Liver (tissue), 9 donors: ENCODE measurements around the gene GRAP2. TPM values are rescaled to one million over a fixed set of nuclear protein-coding genes. Genes with fewer than 3 reads are reported as not detected.

ENCODE experiments used
- DNase-seq: peaks from one replicate; pipeline ENCODE4 v3.0.0-alpha.2; 2017; ENCODE audit warnings: low spot score
- H3K27ac ChIP-seq, 2 donors: one replicate each; pipeline ENCODE4 v1.7.0; 2013; ENCODE audit warnings: inconsistent platforms in 2 of 2, low read length in 2 of 2, control low read depth in 1 of 2, low read depth in 1 of 2, mild to moderate bottlenecking in 1 of 2
- H3K27me3 ChIP-seq, 4 donors: one replicate each; pipeline versions ENCODE4 v1.6.1 to v1.7.0; 2013; ENCODE audit warnings: low read length in 3 of 4, inconsistent platforms in 1 of 4, mild to moderate bottlenecking in 1 of 4, moderate library complexity in 1 of 4; ENCODE audit not compliant: control insufficient read depth in 4 of 4, insufficient read depth in 4 of 4
- H3K36me3 ChIP-seq, 4 donors: one replicate each; pipeline versions ENCODE4 v1.6.1 to v1.7.0; 2013; ENCODE audit warnings: low read length in 3 of 4, mild to moderate bottlenecking in 3 of 4, low read depth in 1 of 4, moderate library complexity in 1 of 4; ENCODE audit not compliant: control insufficient read depth in 4 of 4, insufficient read depth in 3 of 4
- H3K4me1 ChIP-seq, 4 donors: one replicate each; pipeline versions ENCODE4 v1.6.1 to v1.7.0; 2013; ENCODE audit warnings: low read length in 3 of 4, mild to moderate bottlenecking in 3 of 4, moderate library complexity in 1 of 4; ENCODE audit not compliant: control insufficient read depth in 4 of 4, insufficient read depth in 4 of 4
- H3K4me3 ChIP-seq, 3 donors: one replicate each; pipeline versions ENCODE4 v1.6.1 to v1.7.0; 2013; ENCODE audit warnings: low read length in 3 of 3, control low read depth in 1 of 3, low read depth in 1 of 3, mild to moderate bottlenecking in 1 of 3
- H3K9ac ChIP-seq, 2 donors: one replicate each; pipeline ENCODE4 v1.7.0; 2013; ENCODE audit warnings: low read length in 2 of 2, mild to moderate bottlenecking in 2 of 2, moderate library complexity in 2 of 2, control low read depth in 1 of 2, low read depth in 1 of 2
- H3K9me3 ChIP-seq, 4 donors: one replicate each; pipeline versions ENCODE4 v1.6.1 to v1.7.0; 2013; ENCODE audit warnings: low read length in 3 of 4; ENCODE audit not compliant: control insufficient read depth in 4 of 4
- FOXA1 ChIP-seq: IDR thresholded peaks from 2 replicates; pipeline ENCODE4 v1.6.1; 2016; ENCODE audit warnings: antibody characterized with exemption
- FOXA2 ChIP-seq: IDR thresholded peaks from 2 replicates; pipeline ENCODE4 v1.6.1; 2016; ENCODE audit warnings: antibody characterized with exemption
- HNF4A ChIP-seq, 2 donors: conservative IDR thresholded peaks; 2 replicates each; pipeline ENCODE4 v1.6.1; 2016; ENCODE audit warnings: antibody characterized with exemption in 2 of 2, mild to moderate bottlenecking in 2 of 2
- HNF4G ChIP-seq: IDR thresholded peaks from 2 replicates; pipeline ENCODE4 v1.6.1; 2016; ENCODE audit warnings: antibody characterized with exemption
- JUND ChIP-seq, 2 donors: IDR thresholded peaks; 2 replicates each; pipeline ENCODE4 v1.6.1; 2016; ENCODE audit warnings: antibody characterized with exemption in 2 of 2
- MAX ChIP-seq: IDR thresholded peaks from 2 replicates; pipeline ENCODE4 v1.6.1; 2016; ENCODE audit warnings: antibody characterized with exemption
- NR2F2 ChIP-seq: IDR thresholded peaks from 2 replicates; pipeline ENCODE4 v1.6.1; 2016; ENCODE audit warnings: antibody characterized with exemption
- RAD21 ChIP-seq, 2 donors: IDR thresholded peaks; 2 replicates each; pipeline ENCODE4 v1.6.1; 2016; ENCODE audit warnings: antibody characterized with exemption in 2 of 2, mild to moderate bottlenecking in 2 of 2
- REST ChIP-seq: IDR thresholded peaks from 2 replicates; pipeline ENCODE4 v1.6.1; 2016; ENCODE audit warnings: antibody characterized with exemption, mild to moderate bottlenecking
- RXRA ChIP-seq, 2 donors: IDR thresholded peaks; 2 replicates each; pipeline ENCODE4 v1.6.1; 2017 to 2018; ENCODE audit warnings: antibody characterized with exemption in 2 of 2, mild to moderate bottlenecking in 1 of 2
- SP1 ChIP-seq: IDR thresholded peaks from 2 replicates; pipeline ENCODE4 v1.6.1; 2018; ENCODE audit warnings: antibody characterized with exemption, mild to moderate bottlenecking
- YY1 ChIP-seq: IDR thresholded peaks from 2 replicates; pipeline ENCODE4 v1.6.1; 2016; ENCODE audit warnings: antibody characterized with exemption, mild to moderate bottlenecking
- WGBS: extraction: QIAGEN DNeasy Blood & Tissue Kit; methylation state at CpG from one replicate; pipeline ENCODE4 v1.1.7; 2013; 5-methylcytosine and 5-hydroxymethylcytosine counted together
- polyA plus RNA-seq, 2 donors: library from polyadenylated mRNA; stranded (reverse) in 1 of 2; unstranded in 1 of 2; fragments of 200-250 nt in 1 of 2; fragments of >200 nt in 1 of 2; fragmentation: Nextera tagmentation in 1 of 2; extraction: Ambion mirVana in 1 of 2; gene quantifications; one replicate each; pipeline versions ENCODE4 v1.2.1 to v1.2.3, GENCODE V29; 2013 to 2015
- total RNA-seq, 2 donors: library from RNA; depleted of rRNA; stranded (reverse); fragments of >200 nt; gene quantifications; one replicate each; pipeline ENCODE4 v1.2.3, GENCODE V29; 2014
- donor health status: healthy.
- donor health status: healthy.
- donor health status: healthy.
- donor health status: healthy.
- donor health status: healthy.

GRAP2 gene
- total and polyA plus RNA-seq, 4 donors, result 0.22 to 38.2 (median 0.78) TPM

- no peak within 1 kb of the TSS for H3K9ac ChIP-seq
- 76% methylated on average over 14 of the region's 14 CpGs for WGBS
- no peaks in the 10 kb centered on the region for H3K27me3 ChIP-seq
- no peak within 1 kb of the TSS for H3K4me3 ChIP-seq
- no peak for DNase-seq
- TF ChIP-seq NR2F2 (no peak), RAD21 (IDR thresholded peaks at IDR 0.05) (peak in 1 of 2 donors; percentile 19), FOXA2 (no peak), RXRA (IDR thresholded peaks at IDR 0.05) (no peak)
- no peak within 1 kb of the TSS for H3K27ac ChIP-seq
- no peaks in the 10 kb centered on the region for H3K4me1 ChIP-seq
- no peaks in the 10 kb centered on the region for H3K9me3 ChIP-seq
- H3K36me3 ChIP-seq, result no peaks in the 10 kb centered on the region
Observed at GRCh38 chr22:39959640-39960447, 59.0 kb downstream of the GRAP2 start, which contains the start of gene TMA7B. Gene TMA7B (plus strand): TSS chr22:39960397. CDS start chr22:39964375, 3,978 bp downstream.

GRCh38 chr22:39960791-39961746 lies 60.2 kb downstream of the GRAP2 start:
- WGBS, result 82% methylated on average over 13 of the region's 13 CpGs
- Histone ChIP-seq H3K4me3 (no peak overlapping the region), H3K27me3 (no peaks in the 10 kb centered on the region), H3K27ac (no peak overlapping the region), H3K4me1 (no peaks in the 10 kb centered on the region), H3K9ac (no peak overlapping the region), H3K9me3 (no peaks in the 10 kb centered on the region), H3K36me3 (no peaks in the 10 kb centered on the region)
- no peak for DNase-seq
- TF ChIP-seq MAX (no peak), HNF4G (no peak), SP1 (no peak), JUND (IDR thresholded peaks at IDR 0.05) (no peak), YY1 (no peak), NR2F2 (no peak), FOXA1 (no peak)

GRCh38 chr22:39962071-39962470 lies 61.2 kb downstream of the GRAP2 start:
- WGBS, result 91% methylated on average over 9 of the region's 9 CpGs
- Histone ChIP-seq H3K4me1 (no peaks in the 10 kb centered on the region), H3K36me3 (no peaks in the 10 kb centered on the region), H3K9me3 (no peaks in the 10 kb centered on the region), H3K9ac (no peak overlapping the region), H3K27me3 (no peaks in the 10 kb centered on the region), H3K27ac (no peak overlapping the region), H3K4me3 (no peak overlapping the region)
- no peak for DNase-seq
- TF ChIP-seq HNF4G (no peak), JUND (IDR thresholded peaks at IDR 0.05) (no peak), RAD21 (IDR thresholded peaks at IDR 0.05) (no peak), HNF4A (conservative IDR thresholded peaks at IDR 0.05) (no peak), REST (no peak)
